HG03175 (cell line): ENCODE results near the gene NXF3.
"Not testable (repeated sequence)": the region's sequence is repeated elsewhere in the genome, so short reads cannot be mapped to it uniquely, and the experiment has no call there.

Experiments
- ATAC-seq: cut with Tn5 transposase; IDR thresholded peaks from one replicate; pipeline ENCODE4 v1.9.1; 2021; ENCODE audit warnings: mild to moderate bottlenecking, moderate library complexity; ENCODE audit not compliant: unreplicated experiment

NXF3 gene, protein sequence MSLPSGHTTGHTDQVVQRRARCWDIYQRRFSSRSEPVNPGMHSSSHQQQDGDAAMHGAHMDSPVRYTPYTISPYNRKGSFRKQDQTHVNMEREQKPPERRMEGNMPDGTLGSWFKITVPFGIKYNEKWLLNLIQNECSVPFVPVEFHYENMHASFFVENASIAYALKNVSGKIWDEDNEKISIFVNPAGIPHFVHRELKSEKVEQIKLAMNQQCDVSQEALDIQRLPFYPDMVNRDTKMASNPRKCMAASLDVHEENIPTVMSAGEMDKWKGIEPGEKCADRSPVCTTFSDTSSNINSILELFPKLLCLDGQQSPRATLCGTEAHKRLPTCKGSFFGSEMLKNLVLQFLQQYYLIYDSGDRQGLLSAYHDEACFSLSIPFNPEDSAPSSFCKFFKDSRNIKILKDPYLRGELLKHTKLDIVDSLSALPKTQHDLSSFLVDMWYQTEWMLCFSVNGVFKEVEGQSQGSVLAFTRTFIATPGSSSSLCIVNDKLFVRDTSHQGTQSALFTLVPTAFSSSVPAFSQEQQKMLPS

DNA sequence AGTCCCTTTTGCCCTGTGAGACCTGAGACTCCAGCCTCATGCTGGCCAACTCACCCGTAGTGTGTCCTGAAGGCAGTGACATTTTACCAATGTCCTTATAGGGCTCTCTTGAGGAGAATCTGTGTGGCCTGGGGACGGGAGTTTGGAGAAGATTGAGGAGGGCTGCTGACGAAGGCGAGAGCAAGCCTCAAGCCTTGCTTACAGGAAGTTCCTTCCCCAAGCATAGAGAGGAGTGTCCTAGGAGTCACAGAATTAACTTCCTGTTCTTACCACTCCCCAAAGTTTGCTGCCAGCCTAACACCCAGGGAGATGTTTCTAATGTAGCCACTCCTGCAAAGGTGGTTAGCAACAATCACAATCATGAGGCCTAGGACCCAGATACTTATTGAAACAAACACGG lies at the start of gene NXF3:
Gene NXF3 (minus strand): TSS at position 202 of the 400 bp plus-strand sequence. CDS start 120 bp downstream, at position 82.
- ATAC-seq = no peak

DNA sequence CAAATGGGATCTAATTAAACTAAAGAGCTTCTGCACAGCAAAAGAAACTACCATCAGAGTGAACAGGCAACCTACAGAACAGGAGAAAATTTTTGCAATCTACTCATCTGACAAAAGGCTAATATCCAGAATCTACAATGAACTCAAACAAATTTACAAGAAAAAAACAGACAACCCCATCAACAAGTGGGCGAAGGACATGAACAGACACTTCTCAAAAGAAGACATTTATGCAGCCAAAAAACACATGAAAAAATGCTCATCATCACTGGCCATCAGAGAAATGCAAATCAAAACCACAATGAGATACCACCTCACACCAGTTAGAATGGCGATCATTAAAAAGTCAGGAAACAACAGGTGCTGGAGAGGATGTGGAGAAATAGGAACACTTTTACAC lies 43.6 kb upstream of the NXF3 start:
- ATAC-seq = not testable (repeated sequence)

DNA sequence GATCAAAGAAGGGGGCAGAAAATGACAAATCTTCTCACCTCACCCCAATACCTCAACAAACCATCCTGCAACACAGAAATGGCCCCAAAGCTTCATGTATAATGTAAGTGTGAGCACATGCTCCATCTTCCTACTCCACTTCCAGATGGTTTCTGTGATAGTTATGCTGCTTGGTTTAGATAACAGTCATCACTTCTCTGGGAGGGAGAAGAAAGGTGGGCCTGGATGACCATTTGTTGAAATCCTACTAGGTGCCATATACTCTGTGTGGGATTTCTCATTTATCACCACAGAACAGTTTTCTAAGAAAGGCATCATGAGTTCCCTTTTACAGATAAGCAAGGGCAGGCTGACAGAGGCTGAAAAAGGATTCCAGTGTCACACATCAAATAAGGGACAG lies 31.3 kb upstream of the NXF3 start:
- ATAC-seq = no peak

DNA sequence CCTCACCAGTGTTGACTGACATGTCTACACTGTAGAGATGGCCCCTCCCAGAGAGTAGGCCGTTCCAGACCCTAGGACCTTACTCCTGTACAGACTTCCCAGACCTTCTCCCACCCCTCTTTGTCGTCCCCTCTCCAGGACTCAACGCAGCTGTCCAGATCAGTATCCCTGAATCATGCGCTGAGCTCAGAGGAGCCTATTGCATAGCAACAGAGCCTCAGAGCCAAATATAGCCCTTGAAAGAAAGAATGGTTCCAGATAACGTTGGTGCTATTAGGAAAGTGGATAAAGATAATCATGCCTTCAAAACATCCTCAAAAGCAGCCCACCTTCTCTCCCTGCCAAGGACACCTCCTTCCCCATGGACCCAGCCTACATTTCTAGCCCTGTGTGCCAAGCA lies 27.8 kb upstream of the NXF3 start:
- ATAC-seq = no peak

DNA sequence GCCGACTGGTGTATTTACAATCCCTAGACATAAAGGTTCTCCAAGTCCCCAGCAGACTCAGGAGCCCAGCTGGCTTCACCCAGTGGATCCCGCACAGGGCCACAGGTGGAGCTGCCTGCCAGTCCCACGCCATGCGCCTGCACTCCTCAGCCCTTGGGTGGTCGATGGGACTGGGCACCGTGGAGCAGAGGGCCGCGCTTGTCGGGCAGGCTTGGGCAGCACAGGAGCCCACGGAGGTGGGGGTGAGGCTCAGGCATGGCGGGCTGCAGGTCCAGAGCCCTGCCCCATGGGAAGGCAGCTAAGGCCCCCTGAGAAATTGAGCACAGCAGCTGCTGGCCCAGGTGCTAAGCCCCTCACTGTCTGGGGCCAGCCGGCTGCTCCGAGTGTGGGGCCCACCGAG lies 24.0 kb upstream of the NXF3 start:
- ATAC-seq = not testable (repeated sequence)

DNA sequence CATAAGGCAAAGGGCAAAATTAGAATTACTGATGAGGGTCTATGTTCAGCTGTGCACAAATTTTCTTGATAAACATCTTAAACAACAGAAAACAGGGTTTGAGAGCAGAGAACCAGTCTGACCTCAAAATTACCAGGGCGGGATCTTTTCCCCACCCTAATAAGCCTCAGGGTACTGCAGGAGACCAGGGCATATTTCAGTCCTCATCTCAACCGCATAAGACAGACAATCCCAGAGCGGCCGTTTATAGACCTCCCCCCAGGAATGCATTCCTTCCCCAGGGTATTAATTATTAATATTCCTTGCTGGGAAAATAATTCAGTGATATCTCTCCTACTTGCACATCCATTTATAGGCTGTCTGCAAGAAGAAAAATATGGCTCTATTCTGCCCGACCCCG lies 16.6 kb upstream of the NXF3 start:
- not testable (repeated sequence) for ATAC-seq

DNA sequence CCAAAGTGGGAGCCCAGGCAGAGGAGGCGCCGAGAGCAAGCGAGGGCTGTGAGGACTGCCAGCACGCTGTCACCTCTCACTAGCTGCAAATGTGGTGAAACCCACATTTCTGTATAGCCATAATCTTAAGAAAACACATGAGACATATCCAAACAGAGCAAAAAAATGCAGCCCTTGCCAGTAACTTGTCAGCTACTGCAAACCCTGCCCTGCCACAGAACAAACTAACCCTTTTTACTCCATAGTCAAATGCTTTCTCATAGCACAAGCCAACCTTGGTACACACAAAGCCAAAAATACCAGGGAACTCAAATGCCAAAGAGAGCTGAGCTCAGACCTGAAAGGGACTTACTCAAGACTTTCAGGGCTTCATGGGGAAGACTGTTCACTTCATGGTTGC lies 14.9 kb upstream of the NXF3 start:
- ATAC-seq = no peak

DNA sequence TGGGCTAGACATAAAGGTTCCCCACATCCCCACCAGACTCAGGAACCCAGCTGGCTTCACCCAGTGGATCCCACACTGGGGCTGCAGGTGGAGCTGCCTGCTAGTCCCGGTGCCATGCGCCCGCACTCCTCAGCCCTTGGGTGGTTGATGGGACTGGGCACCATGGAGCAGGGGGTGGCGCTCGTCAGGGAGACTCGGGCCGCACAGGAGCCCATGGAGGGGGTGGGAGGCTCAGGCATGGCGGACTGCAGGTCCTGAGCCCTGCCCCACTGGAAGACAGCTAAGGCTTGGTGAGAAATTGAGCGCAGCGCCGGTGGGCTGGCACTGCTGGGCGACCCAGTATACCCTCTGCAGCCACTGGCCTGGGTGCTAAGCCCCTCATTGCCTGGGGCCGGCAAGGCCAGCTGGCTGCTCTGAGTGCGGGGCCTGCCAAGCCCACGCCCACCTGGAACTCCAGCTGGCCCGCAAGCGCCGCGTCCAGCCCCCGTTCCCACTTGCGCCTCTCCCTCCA lies 14.3 kb upstream of the NXF3 start:
- ATAC-seq = not testable (repeated sequence)

DNA sequence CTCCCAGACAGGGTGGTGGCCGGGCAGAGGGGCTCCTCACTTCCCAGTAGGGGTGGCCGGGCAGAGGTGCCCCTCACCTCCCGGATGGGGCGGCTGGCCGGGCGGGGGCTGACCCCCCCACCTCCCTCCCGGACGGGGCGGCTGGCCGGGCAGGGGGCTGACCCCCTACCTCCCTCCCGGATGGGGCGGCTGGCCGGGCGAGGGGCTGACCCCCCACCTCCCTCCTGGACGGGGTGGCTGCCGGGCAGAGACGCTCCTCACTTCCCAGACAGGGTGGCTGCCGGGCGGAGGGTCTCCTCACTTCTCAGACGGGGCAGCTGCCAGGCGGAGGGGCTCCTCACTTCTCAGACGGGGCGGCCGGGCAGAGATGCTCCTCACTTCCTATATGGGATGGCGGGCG lies 11.4 kb upstream of the NXF3 start:
- not testable (repeated sequence) for ATAC-seq

DNA sequence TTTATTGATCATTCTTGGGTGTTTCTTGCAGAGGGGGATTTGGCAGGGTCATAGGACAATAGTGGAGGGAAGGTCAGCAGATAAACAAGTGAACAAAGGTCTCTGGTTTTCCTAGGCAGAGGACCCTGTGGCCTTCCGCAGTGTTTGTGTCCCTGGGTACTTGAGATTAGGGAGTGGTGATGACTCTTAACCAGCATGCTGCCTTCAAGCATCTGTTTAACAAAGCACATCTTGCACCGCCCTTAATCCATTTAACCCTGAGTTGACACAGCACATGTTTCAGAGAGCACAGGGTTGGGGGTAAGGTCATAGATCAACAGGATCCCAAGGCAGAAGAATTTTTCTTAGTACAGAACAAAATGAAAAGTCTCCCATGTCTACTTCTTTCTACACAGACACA lies 10.9 kb upstream of the NXF3 start:
- ATAC-seq = not testable (repeated sequence)

DNA sequence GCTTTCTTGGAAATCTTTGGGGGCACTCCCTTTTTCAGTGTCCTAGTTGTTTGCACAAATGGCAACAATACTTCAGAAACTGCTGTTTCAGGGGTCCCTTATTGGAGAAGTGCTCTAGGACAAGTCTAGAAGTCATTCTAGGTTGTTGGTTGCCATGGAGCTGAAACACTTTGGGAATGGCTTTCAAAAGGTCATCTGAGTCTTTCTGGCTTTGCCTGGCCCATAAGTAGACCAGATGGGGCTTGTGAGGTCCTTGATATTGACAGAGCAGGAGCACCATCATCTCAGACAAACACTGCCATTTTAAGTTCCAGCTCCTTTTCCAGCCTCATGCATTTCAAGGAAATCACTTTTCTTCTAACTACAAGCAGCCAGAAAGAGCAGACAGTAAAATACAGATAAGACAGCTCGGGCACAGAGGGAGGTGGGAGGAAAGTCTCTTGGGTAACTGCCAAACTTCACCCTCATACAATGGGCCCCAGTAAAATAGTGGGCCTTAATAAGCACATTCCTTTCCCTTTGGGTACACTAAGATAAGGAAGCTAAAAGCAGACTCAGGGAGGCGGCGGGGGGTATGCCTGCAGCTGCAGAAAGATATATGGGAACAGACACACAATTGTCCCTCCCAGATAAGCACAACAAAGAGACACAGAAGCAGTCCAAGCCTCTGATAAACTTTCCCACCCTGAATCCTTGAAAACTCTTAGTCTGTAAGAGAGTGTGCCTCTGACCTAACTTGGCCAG lies 8.5 kb upstream of the NXF3 start:
- no peak for ATAC-seq

DNA sequence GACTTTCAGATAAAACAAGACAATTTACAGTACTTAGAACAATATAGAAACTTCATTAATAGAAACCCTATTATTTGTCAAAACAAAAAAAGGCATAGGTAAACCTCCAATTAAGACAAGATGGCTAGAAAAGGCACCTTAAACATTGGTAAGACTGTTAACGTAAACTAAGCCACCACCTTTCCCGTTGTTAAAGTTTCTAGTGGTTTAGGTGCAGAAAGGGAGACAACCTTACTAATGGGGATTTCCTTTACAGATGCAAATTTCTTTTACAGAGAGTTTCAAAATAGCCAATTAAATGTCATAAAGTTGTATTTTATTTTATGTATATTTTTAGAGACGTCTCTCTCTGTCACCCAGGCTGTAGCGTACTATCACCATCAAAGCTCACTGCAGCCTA lies 7.5 kb upstream of the NXF3 start:
- no peak for ATAC-seq

DNA sequence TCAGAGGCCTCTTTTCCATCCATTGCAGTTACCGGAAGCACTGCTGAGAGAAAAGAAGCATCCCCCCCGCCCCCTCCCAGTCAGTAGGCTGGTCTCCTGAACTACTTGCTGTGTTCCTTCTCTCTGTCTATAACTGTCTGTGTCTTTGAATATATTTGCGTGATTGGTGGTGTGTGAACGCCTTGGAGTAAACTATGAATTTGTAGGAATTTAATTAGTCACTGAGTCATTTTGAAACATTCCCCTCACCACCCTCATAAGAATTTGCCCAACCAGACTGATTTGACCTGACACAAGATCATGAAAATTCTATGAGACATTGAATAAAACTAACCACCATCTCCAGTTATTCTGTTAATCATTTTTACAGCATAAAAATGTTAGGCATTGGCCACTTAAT lies 6.7 kb upstream of the NXF3 start:
- ATAC-seq = no peak

DNA sequence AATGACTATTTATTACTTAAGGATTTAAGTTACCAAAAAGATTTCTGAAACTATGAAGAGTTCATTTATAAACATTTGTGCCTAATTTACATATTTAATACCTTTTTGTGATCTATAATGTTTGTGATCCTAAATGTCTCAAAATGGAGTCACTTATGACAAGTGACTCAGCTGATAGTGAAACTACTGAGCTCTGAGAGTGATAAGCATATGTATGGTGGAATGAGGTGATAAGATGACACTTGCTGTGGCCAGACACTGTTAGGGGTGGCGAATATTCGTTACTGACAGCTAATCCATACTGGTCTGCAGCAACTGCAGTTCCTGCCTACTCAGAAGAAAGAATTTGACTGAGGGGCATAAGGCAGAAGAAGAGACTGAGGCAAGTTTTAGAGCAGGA lies 5.5 kb upstream of the NXF3 start:
- ATAC-seq = no peak

DNA sequence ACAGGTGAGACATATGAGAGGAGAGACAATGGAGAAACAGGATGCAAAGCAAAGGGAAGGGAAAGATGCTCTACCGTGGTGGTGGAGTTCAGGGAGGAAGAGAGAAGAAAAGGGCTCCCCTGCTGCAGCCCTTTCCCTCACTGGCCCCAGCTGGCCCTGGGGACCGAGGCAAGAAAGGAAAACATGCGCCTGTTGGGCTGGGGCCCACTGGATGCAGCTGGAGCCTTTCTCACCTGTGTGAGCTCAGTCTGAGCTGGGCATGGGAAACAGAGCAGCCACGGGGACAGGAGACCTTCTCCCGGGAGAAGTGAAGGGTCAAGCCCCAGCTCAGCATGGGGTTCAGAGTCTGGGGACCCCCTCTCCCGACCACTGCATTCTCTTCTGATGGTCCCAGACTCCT lies 11.9 kb downstream of the NXF3 start:
- no peak for ATAC-seq

DNA sequence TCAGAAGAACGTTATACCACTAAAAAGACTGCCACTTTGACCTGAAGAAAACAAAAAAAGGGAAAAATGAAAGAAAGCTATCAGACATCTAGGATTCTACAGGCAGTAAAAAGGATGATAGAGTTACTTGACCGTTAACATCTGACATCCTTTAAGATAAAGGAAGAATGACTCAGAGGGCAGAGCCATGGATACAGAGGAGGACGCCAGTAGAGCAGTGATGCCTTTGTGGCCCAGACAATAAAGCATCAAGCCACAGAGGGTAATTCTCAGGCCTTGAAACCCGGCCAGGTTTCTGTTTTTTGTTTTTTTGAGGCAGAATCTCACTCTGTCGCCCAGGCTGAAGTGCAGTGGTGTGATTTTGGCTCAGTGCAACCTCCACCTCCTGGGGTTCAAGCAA lies 19.5 kb downstream of the NXF3 start:
- no peak for ATAC-seq

DNA sequence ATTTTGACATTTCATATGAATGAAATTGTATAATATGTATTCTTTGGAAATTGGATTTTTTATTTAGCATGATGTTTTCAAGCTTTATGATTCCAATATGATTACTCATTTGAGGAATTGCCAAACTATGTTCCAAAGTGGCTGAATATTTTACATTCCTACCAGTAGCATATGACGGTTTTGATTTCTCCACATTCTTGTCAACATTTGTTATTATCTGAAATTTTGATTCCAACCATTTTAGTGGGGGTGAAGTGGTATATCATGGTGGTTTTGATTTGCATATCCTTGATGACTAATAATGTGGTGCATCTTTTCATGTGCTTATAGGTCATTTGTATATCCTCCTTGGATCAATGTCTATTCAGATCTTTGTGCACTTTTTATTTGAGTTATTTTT lies 26.3 kb downstream of the NXF3 start:
- no peak for ATAC-seq

DNA sequence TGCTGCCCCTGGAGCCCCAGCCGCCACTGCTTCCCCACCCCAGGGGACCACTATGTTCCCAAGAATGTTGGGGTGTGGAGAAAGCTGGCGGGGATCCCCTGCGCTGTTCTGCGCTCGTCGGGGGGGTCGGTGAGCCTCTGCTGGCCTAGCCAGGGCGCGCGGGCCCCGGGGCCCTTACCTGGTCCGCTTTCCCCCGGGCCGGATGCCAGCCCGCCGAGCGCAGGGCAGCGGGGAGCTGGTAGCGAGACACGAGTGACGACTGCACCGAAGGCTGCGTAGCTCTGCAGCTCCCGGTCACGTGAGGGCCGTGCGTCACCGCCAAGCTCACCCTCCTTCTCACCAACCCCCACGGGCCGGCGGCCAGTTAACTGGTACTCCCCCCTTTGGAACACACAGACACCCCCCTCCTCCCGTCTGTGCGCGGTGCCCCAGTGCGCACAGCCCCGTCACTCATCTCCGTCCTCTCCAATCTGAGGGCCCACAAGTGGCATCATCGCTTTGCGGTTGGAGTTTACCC lies 29.0 kb downstream of the NXF3 start, which contains the start of gene BEX1:
Gene BEX1 (minus strand): TSS at position 254 of the 517 bp plus-strand sequence. CDS start 897 bp downstream, outside the sequence.
- ATAC-seq = no peak

DNA sequence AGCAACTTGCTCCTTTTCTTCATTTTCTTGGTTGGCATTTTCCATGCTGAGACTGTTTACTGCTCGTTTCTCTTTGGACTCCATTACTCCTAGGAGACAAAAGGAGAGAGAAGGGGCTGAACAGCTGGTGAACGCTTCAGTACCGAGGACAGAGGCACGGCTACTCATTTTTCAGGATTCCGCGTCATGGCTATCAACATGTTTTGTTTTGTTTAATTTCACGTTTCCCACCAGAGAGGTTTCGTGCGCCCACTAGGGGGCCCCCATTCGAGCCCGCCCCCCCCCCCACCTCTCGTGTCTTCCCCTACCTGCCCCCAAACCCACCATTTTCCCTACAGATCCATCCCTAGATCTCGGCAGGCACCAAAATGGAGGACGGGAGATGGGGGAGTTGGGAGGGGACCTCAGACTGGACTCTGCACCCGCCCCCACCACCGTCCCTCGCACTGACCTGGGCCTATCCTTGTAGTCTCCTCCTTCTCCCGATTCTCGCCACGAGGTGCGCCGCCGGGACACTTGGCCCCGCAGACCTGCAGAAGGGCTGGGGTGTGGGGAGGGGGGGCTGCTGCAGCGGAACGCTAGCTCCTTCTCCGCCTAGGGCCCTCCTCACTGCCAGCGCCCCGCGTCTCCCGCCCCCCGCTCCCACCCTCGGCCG lies 29.6 kb downstream of the NXF3 start:
- no peak for ATAC-seq

DNA sequence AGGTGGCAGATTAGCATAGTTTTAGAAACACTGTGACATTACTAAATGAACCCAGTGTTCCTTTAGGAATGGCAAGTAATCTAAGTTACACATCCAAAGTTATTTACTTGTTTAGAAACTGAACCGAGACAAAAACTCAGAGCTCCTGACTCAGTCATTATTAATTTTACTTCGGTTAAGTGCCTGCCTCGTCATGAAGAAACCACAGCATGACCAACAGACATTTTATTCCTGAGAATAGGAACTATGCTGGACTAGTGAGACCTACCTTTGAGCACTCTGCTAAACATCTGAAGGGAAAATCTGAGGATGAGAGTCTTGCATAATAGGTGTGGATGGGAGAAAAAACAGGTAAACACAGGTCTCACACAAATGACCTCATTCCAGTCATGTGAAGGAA lies 31.5 kb downstream of the NXF3 start:
- ATAC-seq = no peak

DNA sequence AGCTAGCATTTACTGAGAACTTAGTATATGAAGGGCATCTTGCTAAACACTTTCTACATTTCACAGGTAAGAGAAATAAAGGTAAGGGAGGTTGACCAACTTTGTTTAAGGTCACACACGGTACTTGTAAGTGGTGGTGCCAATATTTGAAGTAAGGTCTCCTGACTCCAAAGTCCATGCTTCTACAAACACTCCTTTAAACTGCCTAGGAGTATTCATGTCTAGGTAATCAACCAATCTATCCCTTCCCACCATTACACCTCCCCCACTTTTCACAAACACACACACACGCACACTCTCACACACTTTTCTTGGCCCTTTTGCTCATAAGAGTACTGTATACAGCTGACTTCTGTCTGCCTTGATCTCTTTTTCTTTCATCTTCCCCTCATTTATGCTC lies 36.0 kb downstream of the NXF3 start:
- ATAC-seq = no peak
